PC-3 (cell line): ENCODE results near the gene ABLIM2. TPM values are rescaled to one million over a fixed set of nuclear protein-coding genes. Genes with fewer than 3 reads are reported as not detected.

Experiments used
- ATAC-seq: fragments of 200-7000 bp; cut with Tn5 transposase; 2 replicates; pipeline ENCODE4 v1.9.1; 2020; ENCODE audit warnings: mild to moderate bottlenecking, moderate library complexity
- BruUV-seq: library from RNA; stranded (reverse); fragments of 400-500 nt; replicated peaks from 2 replicates; lab custom pipeline; 2021; lab: Mats Ljungman, UMichigan
- CTCF ChIA-PET: fragments of 300-600 bp; sonication (Branson Sonifier 250); formaldehyde crosslinking; loops from one replicate; lab custom pipeline; 2022; ENCODE audit warnings: antibody characterized with exemption; lab: Charles Lee
- POLR2A ChIA-PET: fragments of 300-600 bp; sonication (Branson Sonifier 250); formaldehyde crosslinking; loops from one replicate; lab custom pipeline; 2022; ENCODE audit warnings: antibody characterized with exemption; ENCODE audit not compliant: unreplicated experiment; lab: Charles Lee
- DNase-seq: peaks from one replicate; pipeline ENCODE4 v3.0.0-alpha.2; 2015
- H2AFZ ChIP-seq: fragments of 300-600 bp; sonication (generic); 2 replicates; pipeline ENCODE4 v1.6.0; 2016; ENCODE audit warnings: antibody characterized with exemption, low read length
- H3F3A ChIP-seq: fragments of 300-600 bp; sonication (generic); one replicate; pipeline ENCODE4 v1.6.0; 2017; ENCODE audit warnings: antibody characterized with exemption, low read length, control low read depth, mild to moderate bottlenecking; ENCODE audit not compliant: unreplicated experiment
- H3K27ac ChIP-seq: fragments of 300-600 bp; sonication (generic); 2 replicates; pipeline ENCODE4 v1.5.1; 2016; ENCODE audit warnings: mild to moderate bottlenecking, low read length
- H3K27me3 ChIP-seq: fragments of 300-600 bp; sonication (generic); 2 replicates; pipeline ENCODE4 v1.6.1; 2016; ENCODE audit warnings: low read length, mixed read lengths
- H3K36me3 ChIP-seq: fragments of 300-600 bp; sonication (generic); 2 replicates; pipeline ENCODE4 v1.6.1; 2016; ENCODE audit warnings: low read depth, mixed run types, low read length, mixed read lengths
- H3K4me1 ChIP-seq: fragments of 300-600 bp; sonication (generic); 2 replicates; pipeline ENCODE4 v1.5.1; 2016; ENCODE audit warnings: low read length; ENCODE audit not compliant: insufficient read depth
- H3K4me2 ChIP-seq: fragments of 300-600 bp; sonication (generic); 2 replicates; pipeline ENCODE4 v1.6.0; 2016; ENCODE audit warnings: low read length
- H3K4me3 ChIP-seq: fragments of 300-600 bp; sonication (generic); 2 replicates; pipeline ENCODE4 v1.5.1; 2016; ENCODE audit warnings: mild to moderate bottlenecking, low read length, mixed read lengths
- H3K79me2 ChIP-seq: fragments of 300-600 bp; sonication (generic); 2 replicates; pipeline ENCODE4 v1.6.1; 2017; ENCODE audit warnings: low read length, mixed read lengths
- H3K9ac ChIP-seq: fragments of 300-600 bp; sonication (generic); 2 replicates; pipeline ENCODE4 v1.6.0; 2016; ENCODE audit warnings: mild to moderate bottlenecking, low read length
- H3K9me2 ChIP-seq: fragments of 300-600 bp; sonication (generic); replicated peaks from 2 replicates; pipeline ENCODE4 v1.6.1; 2016; ENCODE audit warnings: mixed run types, low read length, mixed read lengths
- H3K9me3 ChIP-seq: fragments of 300-600 bp; sonication (generic); 2 replicates; pipeline ENCODE4 v1.6.1; 2016; ENCODE audit warnings: low read length, mixed read lengths
- H4K20me1 ChIP-seq: fragments of 300-600 bp; sonication (generic); 2 replicates; pipeline ENCODE4 v1.6.1; 2016; ENCODE audit warnings: low read length, mixed read lengths
- CTCF ChIP-seq: fragments of 300-600 bp; sonication (generic); conservative IDR thresholded peaks from 2 replicates; pipeline ENCODE4 v1.5.1; 2017; ENCODE audit warnings: antibody characterized with exemption, low read depth, mild to moderate bottlenecking, low read length
- EZH2 ChIP-seq: fragments of 300-600 bp; sonication (generic); IDR thresholded peaks from one replicate; pipeline ENCODE4 v1.6.1; 2017; ENCODE audit warnings: antibody characterized with exemption, mild to moderate bottlenecking, low read length; ENCODE audit not compliant: unreplicated experiment
- EZH2phosphoT487 ChIP-seq: fragments of 300-600 bp; sonication (generic); IDR thresholded peaks from 2 replicates; pipeline ENCODE4 v1.6.1; 2018; ENCODE audit warnings: mild to moderate bottlenecking, antibody characterized with exemption, low read length, borderline replicate concordance
- intact Hi-C: fragments of 100-400 bp; cut with micrococcal nuclease; formaldehyde crosslinking; loops from 2 replicates; pipeline ENCODE4 v1.9.0; 2023
- total RNA-seq: library from RNA; depleted of rRNA; stranded (reverse); fragments of >200 nt; gene quantifications from 2 replicates; pipeline ENCODE4 v1.2.3, GENCODE V29; 2014

ABLIM2 gene
- total RNA-seq, 1 experiment from 2014 or later = 3.2 TPM

GRCh38 chr4:8179074-8179473, 20.5 kb upstream of the ABLIM2 start:
- H2AFZ ChIP-seq = no peak overlapping the region
- no peaks in the 10 kb centered on the region for H4K20me1 ChIP-seq
- ATAC-seq (no peak), DNase-seq (no peak)
- H3K4me3 ChIP-seq = no peak overlapping the region
- intact Hi-C loops = no loop called here
- H3K4me2 ChIP-seq = no peak overlapping the region
- no peaks in the 10 kb centered on the region for H3K79me2 ChIP-seq
- H3K36me3 ChIP-seq = no peaks in the 10 kb centered on the region
- no TSS peak for BruUV-seq
- H3K9me2 ChIP-seq = no peaks in the 10 kb centered on the region
- no peaks in the 10 kb centered on the region for H3K9me3 ChIP-seq
- TF ChIP-seq EZH2 = no peak
- no peak for TF ChIP-seq EZH2phosphoT487
- TF ChIP-seq CTCF = no peak
- H3K27ac ChIP-seq = no peak overlapping the region
- H3F3A ChIP-seq = no peaks in the 10 kb centered on the region
- no peaks in the 10 kb centered on the region for H3K27me3 ChIP-seq
- H3K4me1 ChIP-seq = peaks cover 30% of the 10 kb centered on the region
- ChIA-PET POLR2A (no interaction called here), CTCF (no interaction called here)
- H3K9ac ChIP-seq = no peak overlapping the region

- Histone ChIP-seq H3K36me3 (no peaks in the 10 kb centered on the region), H3K4me2 (no peak overlapping the region), H3K27me3 (no peaks in the 10 kb centered on the region), H3K9me2 (no peaks in the 10 kb centered on the region), H3K4me1 (peaks cover 22% of the 10 kb centered on the region), H3K9me3 (no peaks in the 10 kb centered on the region), H3K9ac (no peak overlapping the region), H3K4me3 (no peak overlapping the region), H3K79me2 (no peaks in the 10 kb centered on the region), H4K20me1 (no peaks in the 10 kb centered on the region), H3F3A (no peaks in the 10 kb centered on the region), H3K27ac (no peak overlapping the region), H2AFZ (no peak overlapping the region)
- TF ChIP-seq EZH2 = no peak
- no peak for TF ChIP-seq EZH2phosphoT487
- TF ChIP-seq CTCF = no peak
- POLR2A ChIA-PET = no interaction called here
- intact Hi-C loops = loop anchor here (1.0 kb wide), 1 partner anchor 14 kb away; no protein-coding TSS in a partner anchor
- CTCF ChIA-PET = no interaction called here
- ATAC-seq (no peak), DNase-seq (no peak)
- no TSS peak for BruUV-seq
Observed at GRCh38 chr4:8177956-8178355, 19.3 kb upstream of the ABLIM2 start.

DNA sequence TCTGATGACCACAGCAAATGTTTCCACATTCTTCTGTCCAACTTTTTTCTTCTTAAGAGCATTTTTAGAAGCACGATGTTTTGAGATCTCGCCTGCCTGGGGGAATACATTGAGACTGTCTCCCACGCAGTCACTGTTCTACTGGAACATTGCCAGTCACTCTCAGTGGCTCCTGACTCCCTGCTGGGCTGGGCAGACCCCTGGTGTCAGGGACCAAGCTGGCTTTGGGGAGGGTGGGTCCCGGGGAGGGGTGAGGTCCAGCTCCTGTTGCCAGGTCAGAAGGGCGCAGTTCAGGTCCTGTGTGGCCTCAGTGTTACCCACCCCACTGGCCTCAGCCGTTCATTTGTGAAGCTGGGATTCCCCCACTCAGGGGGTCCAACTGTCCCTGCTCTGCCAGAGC, 18.9 kb upstream of the ABLIM2 start:
- Histone ChIP-seq H3K4me1 (peaks cover 18% of the 10 kb centered on the region), H3K9me3 (no peaks in the 10 kb centered on the region), H3K9ac (no peak overlapping the region), H4K20me1 (no peaks in the 10 kb centered on the region), H3K27me3 (no peaks in the 10 kb centered on the region), H3K79me2 (no peaks in the 10 kb centered on the region), H2AFZ (no peak overlapping the region), H3K4me2 (no peak overlapping the region), H3K36me3 (no peaks in the 10 kb centered on the region), H3K9me2 (no peaks in the 10 kb centered on the region), H3K4me3 (no peak overlapping the region), H3K27ac (no peak overlapping the region), H3F3A (no peaks in the 10 kb centered on the region)
- ATAC-seq (no peak), DNase-seq (no peak)
- ChIA-PET POLR2A (no interaction called here), CTCF (interaction anchor here (1.0 to 1.1 kb wide), 6 partner anchors 8 to 90 kb away, joined by 3 to 21 read pairs (median 6); no protein-coding TSS in a partner anchor)
- intact Hi-C loops = loop anchor here (1.0 kb wide), 1 partner anchor 15 kb away; no protein-coding TSS in a partner anchor
- no peak for TF ChIP-seq CTCF
- no TSS peak for BruUV-seq
